Activated T-cell treated with anti-CD3 and anti-CD28 coated beads for 48 hours (primary cell): ENCODE results near the gene ARF1.

Experiments used
- DNase-seq: peaks from one replicate; pipeline ENCODE4 v3.0.0-alpha.2; 2020; ENCODE audit warnings: low read depth

The ARF1 gene

DNA sequence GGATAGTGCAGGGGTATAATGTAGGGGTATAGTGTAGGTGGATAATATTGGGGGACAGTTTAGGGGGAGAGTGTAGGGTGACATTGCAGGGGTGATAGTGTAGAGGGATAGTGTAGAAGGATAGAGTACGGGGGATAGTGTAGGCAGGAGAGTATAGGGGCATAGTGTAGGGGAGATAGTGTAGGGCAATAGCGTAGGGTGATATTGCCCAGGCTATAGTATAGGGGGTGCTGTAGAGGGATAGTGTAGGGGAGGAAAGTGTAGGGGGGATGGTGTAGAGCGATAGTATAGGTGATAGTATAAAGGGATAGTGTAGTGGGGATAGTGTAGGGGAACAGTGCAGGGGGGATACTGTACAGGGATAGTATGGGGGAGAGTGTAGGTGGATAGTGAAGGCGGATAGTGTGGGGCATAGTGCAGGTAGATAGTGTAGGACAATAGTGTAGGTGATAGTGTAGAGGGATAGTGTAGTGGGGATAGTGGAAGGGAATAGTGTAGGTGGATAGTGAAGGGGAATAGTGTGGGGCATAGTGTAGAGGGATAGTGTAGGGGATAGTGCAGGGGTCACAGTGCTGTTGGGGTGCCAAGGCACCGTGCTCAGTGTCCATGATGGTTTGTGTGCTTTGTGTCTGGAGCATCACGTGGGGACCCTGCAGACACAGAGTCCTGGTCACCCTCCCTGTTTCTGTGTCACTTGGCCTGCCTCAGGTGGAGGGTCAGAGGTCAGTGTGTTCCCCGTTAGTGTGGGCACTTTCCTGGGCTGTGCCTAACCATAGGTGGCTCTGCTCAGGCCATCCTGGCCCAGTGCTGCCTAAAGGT, 10.5 kb upstream of the ARF1 start:
- no peak for DNase-seq

DNA sequence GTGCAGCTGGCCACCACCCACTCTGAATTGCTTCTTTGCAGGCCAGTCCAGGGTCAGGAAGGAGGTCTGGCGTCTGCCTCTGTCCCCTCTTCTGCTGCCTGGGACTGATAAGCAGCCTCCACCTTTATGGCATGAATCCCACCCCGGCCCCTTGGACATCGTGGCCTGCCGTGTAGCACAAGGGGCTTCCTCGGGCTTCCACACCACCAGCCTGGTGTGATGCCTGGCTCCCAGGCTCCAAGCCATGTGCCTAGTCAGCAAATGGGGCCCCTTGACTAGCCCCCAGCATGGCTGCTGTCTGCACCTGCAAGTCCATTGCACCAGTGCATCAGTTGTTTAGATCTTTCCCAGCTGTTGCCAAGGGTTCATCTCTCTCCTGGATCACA, 9.9 kb upstream of the ARF1 start:
- DNase-seq = no peak

DNA sequence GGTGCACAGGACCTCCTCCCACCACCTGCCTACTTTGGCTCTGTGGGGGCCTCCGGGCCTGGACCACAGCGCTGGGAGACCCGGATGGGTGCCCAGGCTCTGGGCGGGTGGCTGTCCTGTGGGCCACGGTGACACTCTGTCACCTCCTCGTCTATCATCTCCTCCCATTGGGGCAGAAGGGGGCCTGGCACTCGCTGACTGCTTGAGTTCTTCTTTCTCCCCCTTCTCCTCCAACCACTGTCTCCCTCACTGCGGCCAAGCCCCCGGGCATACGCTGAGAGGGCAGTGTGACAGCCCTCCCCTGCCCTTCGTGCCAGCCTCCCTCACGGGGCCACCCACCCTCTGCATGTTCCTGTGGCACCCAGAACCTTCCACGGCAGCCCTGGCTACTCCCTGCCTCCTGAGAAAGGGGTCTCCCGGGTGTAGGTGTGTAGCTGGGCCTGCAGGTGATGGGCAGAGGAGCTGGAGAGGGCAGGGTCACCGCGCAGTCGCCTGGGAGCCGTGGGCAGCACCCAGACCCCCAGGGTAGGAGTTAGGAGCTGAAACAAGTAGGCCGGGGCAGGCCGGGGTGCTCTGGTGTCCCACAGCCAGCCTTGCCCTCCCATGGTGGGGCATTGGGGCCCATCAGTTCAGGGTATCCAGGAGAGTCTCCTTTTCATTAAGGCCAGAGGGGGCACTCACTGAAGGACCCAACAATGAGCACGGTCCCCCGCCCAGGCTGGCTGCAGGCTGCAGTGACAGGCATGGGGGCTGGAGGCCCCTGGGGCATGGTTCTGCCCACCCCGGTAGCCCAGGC, 9.2 kb upstream of the ARF1 start:
- DNase-seq = no peak

DNA sequence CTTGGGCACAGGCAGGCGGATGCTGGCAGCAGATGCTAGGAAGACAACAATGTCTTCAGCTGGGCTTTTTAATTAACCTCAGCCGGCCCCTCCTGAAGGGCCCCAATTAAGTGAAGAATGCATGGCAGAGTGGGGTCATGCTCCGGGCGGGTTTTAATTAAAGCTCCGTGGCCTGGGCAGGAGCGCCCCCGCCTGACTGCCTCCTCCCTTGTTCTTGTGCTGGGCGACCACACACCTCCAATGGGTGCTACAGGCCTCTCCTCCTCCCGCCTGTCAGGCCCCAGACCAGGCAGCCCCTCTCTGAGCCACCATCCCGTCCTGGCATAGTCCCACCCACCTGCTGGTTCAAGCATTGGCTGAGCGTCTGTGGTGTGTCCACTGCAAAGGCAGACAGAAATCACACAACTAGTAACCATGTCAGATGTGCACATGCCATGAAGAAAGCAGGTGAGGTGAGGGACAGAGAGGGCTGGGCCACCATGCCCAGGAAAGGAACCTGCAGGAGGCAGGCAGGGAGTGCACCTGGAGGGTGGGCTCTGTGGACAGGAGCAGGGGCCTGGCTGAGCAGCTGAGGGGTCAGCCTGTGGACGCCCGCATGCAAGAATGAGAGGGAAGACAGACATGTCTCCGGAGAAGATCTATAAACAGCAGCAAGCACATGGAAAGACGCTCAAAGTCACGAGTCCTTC, 8.5 kb upstream of the ARF1 start:
- DNase-seq = no peak

DNA sequence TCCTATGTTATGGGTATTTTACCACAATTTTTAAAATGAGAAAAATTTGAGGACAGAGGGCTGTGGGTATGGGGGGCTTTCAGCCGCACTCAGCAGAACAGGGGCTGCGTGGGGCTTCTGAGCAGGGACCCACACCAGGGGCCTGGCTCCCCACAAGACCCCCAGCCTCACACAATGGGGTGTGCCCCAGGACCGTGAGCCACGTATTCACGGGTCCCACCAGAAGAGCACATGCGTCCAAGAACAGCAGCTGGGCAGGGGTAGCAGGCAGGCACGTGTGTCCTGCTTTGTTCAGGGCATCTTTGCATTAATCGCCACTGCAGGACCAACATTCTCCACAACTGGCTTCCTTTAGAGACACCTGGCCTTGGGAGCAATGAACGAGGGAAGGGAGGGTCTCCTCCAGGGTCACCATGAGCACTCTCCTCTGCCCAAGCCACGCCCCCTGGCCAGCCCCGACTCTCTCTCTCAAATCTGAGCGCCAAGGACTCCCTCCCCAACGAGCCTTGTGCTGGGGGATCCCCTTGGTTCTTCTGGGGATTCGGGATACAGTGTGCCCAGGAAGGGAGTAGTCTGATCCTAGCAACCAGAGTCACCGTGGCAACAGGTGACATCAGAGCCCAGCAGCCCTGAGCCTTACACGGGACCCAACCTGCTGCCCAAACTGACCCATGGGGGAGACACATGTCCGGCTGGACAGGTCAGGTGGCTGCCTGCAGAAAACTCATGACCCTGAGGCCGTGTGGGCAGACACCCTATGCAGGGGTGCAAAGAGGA, 7.4 kb upstream of the ARF1 start:
- DNase-seq = no peak

DNA sequence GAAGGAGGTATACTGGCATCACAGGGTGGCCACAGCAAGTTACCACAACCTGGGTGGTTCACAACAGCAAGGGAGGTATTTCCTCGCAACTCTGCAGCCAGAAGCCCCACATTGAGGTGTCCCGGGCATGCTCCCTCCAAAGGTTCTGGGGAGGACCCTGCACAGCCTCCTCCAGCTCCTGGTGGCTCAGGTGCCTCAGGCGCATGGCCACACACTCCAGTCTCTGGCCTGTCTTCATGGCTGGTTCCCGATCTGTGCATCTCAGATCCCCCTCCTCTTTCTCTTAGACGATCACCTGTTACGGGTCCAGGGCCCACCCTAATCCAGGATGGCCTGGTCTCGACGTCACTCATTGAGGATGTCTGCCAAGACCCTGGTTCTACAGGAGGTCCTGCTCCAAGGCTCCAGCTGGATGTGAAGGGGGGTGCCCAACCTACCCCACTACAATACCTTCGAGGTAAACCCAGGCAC, 6.7 kb upstream of the ARF1 start:
- no peak for DNase-seq

DNA sequence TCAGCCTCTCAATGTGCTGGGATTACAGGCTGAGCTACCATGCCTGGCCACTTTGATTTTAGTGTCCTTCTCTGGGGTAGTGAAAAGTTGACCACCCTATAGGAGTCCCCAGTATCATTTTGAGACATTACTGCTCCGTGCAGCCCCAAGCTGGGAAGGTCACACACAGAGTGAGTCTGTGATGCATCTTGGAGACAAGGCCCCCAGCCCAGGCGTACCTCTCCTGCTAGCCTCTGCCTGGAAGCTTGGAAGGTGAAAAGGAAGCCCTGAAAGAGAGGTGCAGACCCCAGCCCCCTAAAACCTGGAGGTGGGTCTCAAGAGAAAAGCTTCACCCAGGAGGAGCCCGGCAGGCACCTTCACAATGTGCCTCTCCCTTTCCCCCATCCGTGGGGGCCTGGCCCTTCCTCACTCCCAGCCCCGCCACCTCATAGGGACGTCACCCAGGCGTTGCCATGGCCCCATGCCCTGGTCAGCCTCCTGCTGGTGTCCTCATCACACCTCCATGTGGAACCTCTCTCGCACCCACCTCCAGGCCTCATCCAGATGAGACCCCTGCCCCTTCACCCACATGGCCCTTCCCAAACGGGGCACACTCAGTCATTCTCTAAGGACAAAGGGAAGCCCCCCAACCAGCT, 5.6 kb upstream of the ARF1 start:
- DNase-seq = no peak

DNA sequence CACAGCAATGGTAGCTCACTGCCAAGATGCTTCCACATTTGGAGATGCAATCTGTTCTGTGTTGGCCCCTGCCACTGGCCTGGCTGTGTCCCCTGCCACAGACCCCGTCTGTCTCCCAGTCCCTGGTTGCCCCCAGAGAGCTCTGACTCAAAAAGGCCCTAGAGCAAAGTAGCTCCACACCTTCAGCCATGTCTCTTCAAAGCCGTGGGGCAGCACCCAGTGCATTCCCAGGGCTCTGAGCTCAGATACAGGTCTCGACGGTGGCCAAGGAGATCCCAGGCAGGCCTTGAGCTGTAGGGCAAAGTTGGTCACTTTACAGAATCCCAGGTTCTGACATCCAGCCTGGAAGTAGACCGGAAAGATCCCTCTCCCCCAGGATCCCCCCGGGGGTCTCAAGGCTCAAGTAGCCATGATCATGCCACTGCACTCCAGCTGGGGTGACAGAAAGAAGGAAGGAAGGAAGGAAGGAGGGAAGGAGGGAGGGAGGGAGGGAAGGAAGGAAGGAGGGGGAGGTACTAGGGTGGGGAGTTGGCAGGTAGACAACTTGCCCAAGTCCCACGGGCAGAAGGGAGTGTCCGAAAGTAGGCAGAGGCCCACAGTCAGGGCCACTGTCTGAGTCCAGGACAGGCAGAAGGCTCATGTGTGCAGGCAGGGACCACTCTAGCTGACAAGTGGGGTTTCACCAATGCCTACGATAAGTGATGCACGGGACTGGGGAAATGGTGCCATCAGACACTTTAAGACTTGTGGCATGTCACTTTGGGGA, 4.8 kb upstream of the ARF1 start:
- DNase-seq = no peak

DNA sequence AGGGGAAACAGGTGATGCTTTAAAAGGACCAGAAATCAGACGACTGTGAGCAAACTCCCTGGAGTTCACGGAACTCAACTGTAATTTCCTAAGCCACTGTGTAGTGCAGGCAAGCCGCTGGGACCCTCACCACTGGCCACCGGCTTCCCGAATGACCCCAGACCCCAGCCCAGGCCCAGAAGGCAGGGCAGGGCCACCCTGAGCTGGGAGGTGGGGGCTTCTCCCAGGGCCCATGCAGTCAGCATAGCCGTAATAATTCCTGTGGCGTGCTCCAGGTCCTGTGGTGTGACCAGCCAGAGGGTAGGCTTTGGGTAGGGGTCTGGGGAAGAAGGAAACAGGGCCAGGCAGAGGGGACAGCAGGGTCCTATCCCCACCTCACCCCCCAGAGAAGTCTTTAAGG, 3.5 kb upstream of the ARF1 start:
- DNase-seq = no peak

DNA sequence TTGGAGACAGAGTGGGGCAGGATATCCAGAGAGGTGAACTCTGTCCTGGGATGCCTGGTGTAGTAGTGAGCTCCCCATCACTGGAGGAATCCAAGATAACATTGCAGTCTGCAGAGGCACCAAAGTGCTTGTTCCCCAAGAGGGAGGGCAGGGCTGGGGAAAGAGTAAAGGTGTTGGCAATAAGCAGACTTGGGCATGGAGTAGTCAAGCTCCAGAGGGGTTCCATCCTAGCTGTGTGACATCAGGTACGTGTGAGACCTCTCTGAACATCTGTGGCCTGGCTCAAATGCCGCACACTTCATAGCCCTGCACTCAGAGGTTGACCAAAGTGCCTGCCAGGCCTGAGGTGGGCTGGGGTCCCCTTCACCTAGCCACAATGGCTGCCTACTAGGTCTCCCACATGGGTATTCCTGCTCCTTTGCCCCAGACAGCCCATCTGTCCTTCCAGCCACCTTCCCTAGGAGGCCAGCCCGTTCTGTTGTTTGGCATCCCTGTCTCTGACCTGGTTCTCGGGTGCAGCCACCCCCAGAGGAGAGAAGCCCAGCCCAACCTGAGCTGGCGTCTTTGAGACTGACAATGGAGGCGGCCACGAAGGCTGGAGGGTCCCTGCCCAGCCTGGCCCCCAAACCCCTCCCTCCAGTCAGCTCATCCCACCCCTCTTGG, 2.8 kb upstream of the ARF1 start:
- no peak for DNase-seq

DNA sequence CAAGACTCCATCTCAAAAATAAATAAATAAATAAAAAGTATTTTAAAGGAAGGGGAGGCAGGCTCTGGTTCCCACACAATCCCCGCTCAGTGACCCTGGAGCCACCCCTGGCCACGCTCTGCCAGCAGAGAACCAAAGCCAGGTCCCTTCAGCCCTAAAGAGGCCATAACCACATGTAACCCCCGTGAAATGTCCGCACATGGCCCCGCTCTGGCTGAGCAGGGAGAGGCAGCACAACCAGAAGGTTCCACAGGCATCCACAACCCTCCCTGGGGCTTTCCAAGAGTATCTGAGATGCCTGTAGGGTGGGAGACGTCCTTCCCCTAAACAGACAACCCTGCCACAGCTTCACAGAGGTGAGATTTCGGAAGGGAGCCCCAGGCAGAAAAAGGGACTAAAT, 1.4 kb upstream of the ARF1 start:
- DNase-seq = no peak

DNA sequence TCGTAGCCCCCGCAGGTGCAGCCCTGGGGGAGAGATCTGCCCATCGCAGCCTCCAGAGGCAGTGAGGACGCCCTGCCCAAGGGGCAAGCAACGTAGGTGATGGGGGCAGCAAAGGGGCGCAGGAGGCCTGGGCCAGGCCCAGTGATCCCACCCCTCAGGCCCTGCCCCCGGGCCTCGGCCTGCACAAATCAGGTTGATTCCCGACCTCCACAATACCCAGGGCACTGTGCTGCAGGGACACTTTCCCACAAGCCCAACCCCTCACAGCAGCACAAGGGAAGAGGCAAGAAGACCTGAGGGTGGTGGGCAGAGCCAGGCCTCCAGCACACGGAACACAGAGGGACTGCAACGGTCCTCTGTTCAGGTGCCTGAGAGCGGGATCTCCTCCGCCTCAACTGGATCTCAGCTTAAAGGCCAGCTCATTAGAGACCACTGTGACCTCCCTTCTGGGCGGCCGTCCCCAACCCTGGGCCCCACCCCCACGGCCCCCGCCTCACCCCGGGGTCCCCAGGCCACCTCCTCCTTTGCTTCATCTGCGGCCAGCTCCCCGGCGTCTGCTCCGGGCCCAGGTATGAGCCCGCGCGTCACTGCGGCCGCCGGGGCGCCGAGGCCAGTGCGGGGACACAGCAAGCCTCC, 812 bp upstream of the ARF1 start:
- no peak for DNase-seq

DNA sequence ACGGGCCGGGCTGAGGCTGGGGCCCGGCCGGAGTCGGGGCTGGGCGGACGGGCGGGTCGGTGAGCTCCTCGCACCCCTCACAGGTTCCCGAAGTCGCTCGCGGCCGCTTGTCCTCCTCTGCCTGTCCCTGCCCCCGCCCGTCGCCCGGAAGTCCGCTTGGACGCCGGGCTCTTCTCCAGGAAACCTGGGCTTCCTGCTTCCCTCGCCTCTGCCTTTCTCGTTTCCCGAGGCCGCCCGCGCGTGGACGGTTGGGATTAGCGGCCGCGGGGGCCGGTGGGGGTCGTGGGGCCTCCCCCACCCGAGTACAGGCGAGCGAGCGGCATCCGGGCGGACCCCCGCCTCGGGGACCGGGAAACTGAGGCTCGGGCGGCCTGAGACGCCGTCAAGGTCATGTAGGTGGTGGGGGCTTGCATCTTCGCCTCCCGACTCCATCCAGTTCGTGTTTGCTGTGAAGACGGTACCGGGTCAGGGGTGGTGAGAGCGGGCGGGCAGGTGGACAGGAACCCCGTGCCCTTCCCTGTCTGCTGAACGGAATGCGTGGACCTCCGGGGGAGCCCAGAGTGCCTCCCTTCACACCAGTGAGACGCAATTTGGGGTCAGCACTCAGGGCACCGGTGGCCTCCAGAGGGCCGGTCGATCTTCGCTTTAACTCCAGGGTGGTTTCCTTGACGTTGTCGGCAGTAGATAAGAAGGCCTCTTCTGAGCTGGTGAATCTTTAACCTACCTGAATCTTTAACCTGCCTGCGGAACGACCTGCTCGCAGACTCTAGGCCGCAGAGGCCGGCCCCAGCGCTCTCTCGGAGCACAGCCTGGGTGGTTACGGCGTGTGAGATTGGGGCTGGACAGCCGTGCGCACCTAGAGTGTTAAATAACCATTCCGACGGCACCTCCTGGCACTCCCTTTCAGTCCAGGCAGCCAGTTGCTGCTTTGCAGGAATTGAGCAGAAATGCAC, 686 bp downstream of the ARF1 start:
- no peak for DNase-seq

DNA sequence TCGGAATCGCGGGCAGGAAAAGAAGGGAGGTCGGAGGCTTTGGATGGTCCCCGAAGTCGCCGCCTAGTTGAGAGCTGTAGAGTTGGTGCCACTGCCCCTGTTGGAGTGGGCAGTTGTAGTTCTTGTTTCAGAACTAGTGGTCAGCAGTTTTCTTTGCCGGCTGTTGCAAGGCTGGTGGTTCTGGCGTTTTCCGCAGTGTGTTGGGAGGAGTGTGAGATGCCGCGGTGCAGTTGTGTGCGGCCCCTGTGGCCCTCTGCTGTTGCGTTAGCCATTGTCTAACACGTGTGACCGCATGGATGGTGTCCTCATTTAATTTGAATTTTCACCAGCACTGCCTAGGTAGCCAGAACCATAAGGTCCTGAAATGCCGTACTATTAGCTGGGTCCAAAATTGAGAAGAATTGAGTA, 1.4 kb downstream of the ARF1 start:
- DNase-seq = no peak

DNA sequence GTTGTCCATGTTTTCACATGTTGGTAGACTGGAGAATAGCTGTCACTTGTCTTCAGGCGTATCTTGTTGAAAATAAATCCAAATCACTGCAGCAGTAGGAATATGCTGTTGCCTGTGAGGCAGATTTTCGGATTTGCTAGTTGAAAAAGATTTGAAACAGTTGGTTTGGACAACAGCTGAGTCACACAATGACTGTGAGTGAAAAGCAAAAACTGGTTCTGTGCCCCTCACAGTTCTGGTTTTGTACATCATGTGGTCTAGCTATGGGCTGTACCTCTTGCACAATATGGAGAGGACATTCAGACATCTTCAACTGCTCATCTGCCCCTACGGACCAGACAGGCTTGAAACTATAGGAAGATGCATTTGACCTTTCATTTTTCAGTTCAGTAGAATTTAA, 1.8 kb downstream of the ARF1 start:
- DNase-seq = no peak

DNA sequence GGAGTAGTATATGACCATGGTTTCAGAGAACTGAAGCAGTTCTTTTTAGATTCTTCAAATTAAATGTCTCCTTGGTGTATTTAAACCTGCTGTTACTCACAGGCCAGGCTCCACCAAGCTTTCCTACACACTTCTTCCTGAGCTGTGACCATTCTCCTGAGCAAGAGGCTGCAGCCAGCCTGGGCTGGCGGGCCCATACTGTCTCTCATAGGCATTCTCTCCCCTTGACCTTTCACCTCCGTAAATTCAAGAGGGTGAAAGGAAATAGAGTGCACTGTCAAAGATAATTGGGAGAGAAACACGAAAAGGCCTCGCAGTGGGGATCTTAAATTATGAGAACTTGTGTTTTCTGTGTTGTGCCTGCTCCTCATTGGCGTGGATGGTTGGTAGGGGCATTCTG, 2.3 kb downstream of the ARF1 start:
- DNase-seq = no peak

DNA sequence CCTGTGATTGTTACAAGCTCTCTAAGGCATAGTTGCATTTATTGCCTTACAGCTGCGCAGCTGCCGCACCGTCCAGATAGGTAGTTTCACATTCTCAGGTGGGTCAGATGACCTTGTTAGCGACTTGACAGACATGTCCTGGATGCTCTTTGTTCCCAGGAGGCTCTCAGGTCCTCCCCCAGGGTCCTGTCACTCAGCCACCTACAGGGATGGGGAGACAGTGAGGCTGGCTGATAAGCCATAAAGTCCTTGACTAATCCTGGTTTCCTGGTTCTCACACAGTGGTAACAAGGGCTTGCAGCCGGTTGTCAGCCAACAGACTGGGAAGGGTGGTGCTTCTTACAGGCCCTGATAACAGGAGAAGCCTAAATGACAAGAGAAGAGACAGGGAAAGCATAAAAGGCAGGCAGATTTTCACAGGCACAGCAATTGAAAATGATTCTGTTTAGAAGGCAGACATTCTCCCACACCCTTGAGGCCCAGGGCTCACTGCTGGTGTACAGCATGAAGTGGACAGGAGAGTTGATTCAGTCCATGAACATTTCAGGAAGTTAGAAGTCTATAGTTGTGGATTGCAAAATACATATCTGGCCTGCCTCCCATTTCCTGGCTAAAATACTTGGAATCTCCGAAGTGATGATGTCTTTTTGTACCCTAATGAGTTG, 2.9 kb downstream of the ARF1 start:
- no peak for DNase-seq

DNA sequence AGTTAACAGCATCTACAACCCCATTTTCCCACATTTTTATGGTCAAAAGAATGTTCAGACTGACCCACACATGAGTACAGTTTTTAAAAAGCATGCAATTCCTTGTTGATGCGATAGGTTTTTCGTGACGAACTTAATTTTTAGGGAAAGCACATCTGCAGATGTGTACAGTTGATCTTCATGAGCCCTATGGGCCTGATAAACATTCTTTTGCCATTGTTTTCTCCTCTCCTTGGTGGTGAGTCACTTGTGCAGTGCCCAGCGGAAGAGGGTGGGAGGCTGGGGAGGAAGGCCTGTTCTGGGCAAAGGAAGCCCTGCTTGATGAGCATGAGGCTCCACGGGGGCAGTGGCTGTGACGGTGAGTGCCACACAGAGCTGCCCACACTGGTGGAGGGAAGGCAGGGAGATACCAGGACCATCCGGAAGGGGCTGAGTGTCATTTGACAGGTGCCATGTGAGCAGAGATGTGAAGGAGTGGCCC, 5.3 kb downstream of the ARF1 start:
- DNase-seq = no peak
